Measurements from ENCODE around the gene AZGP1. TPM values are rescaled to one million over a fixed set of nuclear protein-coding genes. Genes with fewer than 3 reads are reported as not detected.
A peak's percentile ranks its signal among the peaks of the same experiment; 100 is the strongest.

AZGP1 gene
- total RNA-seq, 2 experiments from 2014 or later: not detected

GRCh38 chr7:99930376-99930775, 45.5 kb downstream of the AZGP1 start:
- H3K27me3 Mint-ChIP-seq: peaks cover 17% of the 10 kb centered on the region

GRCh38 chr7:99929730-99930053, 46.1 kb downstream of the AZGP1 start:
- Mint-ChIP-seq H3K36me3 (no peaks in the 10 kb centered on the region), H3K27me3 (peaks cover 17% of the 10 kb centered on the region), H3K27ac (peak overlapping the region; percentile 17), H3K9me3 (no peaks in the 10 kb centered on the region), H3K4me3 (peak overlapping the region; percentile 75), H3K4me1 (peaks cover 17% of the 10 kb centered on the region)
- POLR2A ChIA-PET: interaction anchor here (0.6 to 1.7 kb wide), 2 partner anchors 11 to 12 kb away, joined by 3 to 14 read pairs; partner anchors contain the start of gene TRIM4
- ATAC-seq (ENCODE audit: low read depth) (no peak), DNase-seq (no peak)

More at GRCh38 chr7:99930376-99930775, 45.5 kb downstream of the AZGP1 start:
- H3K27ac Mint-ChIP-seq: no peak overlapping the region
- H3K4me1 Mint-ChIP-seq: peaks cover 23% of the 10 kb centered on the region
- no peaks in the 10 kb centered on the region for H3K36me3 Mint-ChIP-seq
- POLR2A ChIA-PET: no interaction called here
- no peak for DNase-seq
- H3K9me3 Mint-ChIP-seq: no peaks in the 10 kb centered on the region
- H3K4me3 Mint-ChIP-seq: no peak overlapping the region
- no peak for ATAC-seq (ENCODE audit: low read depth)

- H3K4me1 Mint-ChIP-seq: peaks cover 17% of the 10 kb centered on the region
- DNase-seq (peak; percentile 64), ATAC-seq (ENCODE audit: low read depth) (peak; percentile 94)
- H3K4me3 Mint-ChIP-seq: peak within 1 kb of the TSS; percentile 75
- H3K9me3 Mint-ChIP-seq: no peaks in the 10 kb centered on the region
- H3K27me3 Mint-ChIP-seq: peaks cover 17% of the 10 kb centered on the region
- H3K36me3 Mint-ChIP-seq: no peaks in the 10 kb centered on the region
- H3K27ac Mint-ChIP-seq: peak within 1 kb of the TSS; percentile 63
- POLR2A ChIA-PET: interaction anchor here (0.6 to 1.7 kb wide), 4 partner anchors 10 to 412 kb away, joined by 3 to 14 read pairs (median 3); partner anchors contain the start of gene TRIM4
Observed at GRCh38 chr7:99928994-99929729, 46.7 kb downstream of the AZGP1 start, which contains the start of gene GJC3. GJC3 (minus strand) TSS chr7:99929620; CDS start chr7:99929620, 0 bp downstream.

- DNase-seq (no peak), ATAC-seq (ENCODE audit: low read depth) (no peak)
- POLR2A ChIA-PET: interaction anchor here (1.7 kb wide), 1 partner anchor 9 kb away, joined by 14 read pairs; the partner anchor contains the start of gene TRIM4
- Mint-ChIP-seq H3K36me3 (no peaks in the 10 kb centered on the region), H3K4me3 (peak overlapping the region; percentile 47), H3K4me1 (peaks cover 17% of the 10 kb centered on the region), H3K27ac (no peak overlapping the region), H3K9me3 (no peaks in the 10 kb centered on the region), H3K27me3 (peaks cover 17% of the 10 kb centered on the region)
Observed at GRCh38 chr7:99928188-99928587, 47.6 kb downstream of the AZGP1 start.

GRCh38 chr7:99927536-99927935, 48.3 kb downstream of the AZGP1 start:
- DNase-seq: no peak
- no peaks in the 10 kb centered on the region for H3K36me3 Mint-ChIP-seq
- no peak overlapping the region for H3K27ac Mint-ChIP-seq
- POLR2A ChIA-PET: no interaction called here
- no peak for ATAC-seq (ENCODE audit: low read depth)
- H3K4me1 Mint-ChIP-seq: peaks cover 17% of the 10 kb centered on the region
- no peak overlapping the region for H3K4me3 Mint-ChIP-seq
- H3K9me3 Mint-ChIP-seq: no peaks in the 10 kb centered on the region
- H3K27me3 Mint-ChIP-seq: peaks cover 17% of the 10 kb centered on the region

- H3K27me3 Mint-ChIP-seq: peaks cover 17% of the 10 kb centered on the region
- H3K4me3 Mint-ChIP-seq: no peak overlapping the region
- DNase-seq (no peak), ATAC-seq (ENCODE audit: low read depth) (no peak)
- H3K4me1 Mint-ChIP-seq: peaks cover 17% of the 10 kb centered on the region
- peaks cover 9% of the 10 kb centered on the region for H3K36me3 Mint-ChIP-seq
- H3K9me3 Mint-ChIP-seq: no peaks in the 10 kb centered on the region
- POLR2A ChIA-PET: no interaction called here
- H3K27ac Mint-ChIP-seq: no peak overlapping the region
Observed at GRCh38 chr7:99926321-99926720, 49.5 kb downstream of the AZGP1 start.

- ATAC-seq (ENCODE audit: low read depth) (no peak), DNase-seq (no peak)
- peaks cover 12% of the 10 kb centered on the region for H3K27me3 Mint-ChIP-seq
- POLR2A ChIA-PET: interaction anchor here (0.9 kb wide), 1 partner anchor 10 kb away, joined by 3 read pairs; no protein-coding TSS in a partner anchor
- no peaks in the 10 kb centered on the region for H3K9me3 Mint-ChIP-seq
- H3K4me3 Mint-ChIP-seq: no peak overlapping the region
- H3K36me3 Mint-ChIP-seq: peaks cover 17% of the 10 kb centered on the region
- no peak overlapping the region for H3K27ac Mint-ChIP-seq
- peaks cover 12% of the 10 kb centered on the region for H3K4me1 Mint-ChIP-seq
Observed at GRCh38 chr7:99923200-99923599, 52.6 kb downstream of the AZGP1 start.

- no peaks in the 10 kb centered on the region for H3K9me3 Mint-ChIP-seq
- peak overlapping the region; percentile 96 for H3K27ac Mint-ChIP-seq
- POLR2A ChIA-PET: interaction anchor here (0.7 to 2.6 kb wide), 7 partner anchors 16 to 447 kb away, joined by 3 to 16 read pairs (median 4); partner anchors contain the start of genes AP4M1, MBLAC1, MCM7 and ZKSCAN1
Observed at GRCh38 chr7:99920149-99920548, 55.7 kb downstream of the AZGP1 start.

GRCh38 chr7:99919814-99920112, 56.1 kb downstream of the AZGP1 start:
- Mint-ChIP-seq H3K27ac (peak overlapping the region; percentile 96), H3K27me3 (no peaks in the 10 kb centered on the region), H3K4me3 (peak overlapping the region; percentile 97), H3K9me3 (no peaks in the 10 kb centered on the region), H3K36me3 (peaks cover 31% of the 10 kb centered on the region), H3K4me1 (peaks cover 38% of the 10 kb centered on the region)
- DNase-seq (no peak), ATAC-seq (ENCODE audit: low read depth) (no peak)
- POLR2A ChIA-PET: interaction anchor here (0.6 to 2.6 kb wide), 18 partner anchors 9 to 446 kb away, joined by 3 to 16 read pairs (median 4); partner anchors contain the start of genes AP4M1, GJC3, LAMTOR4 and MBLAC1

More at GRCh38 chr7:99920149-99920548, 55.7 kb downstream of the AZGP1 start:
- DNase-seq (no peak), ATAC-seq (ENCODE audit: low read depth) (no peak)
- H3K27me3 Mint-ChIP-seq: no peaks in the 10 kb centered on the region
- peaks cover 28% of the 10 kb centered on the region for H3K36me3 Mint-ChIP-seq
- H3K4me3 Mint-ChIP-seq: peak overlapping the region; percentile 97
- H3K4me1 Mint-ChIP-seq: peaks cover 36% of the 10 kb centered on the region

- ATAC-seq (ENCODE audit: low read depth): peak; percentile 98
- H3K36me3 Mint-ChIP-seq: peaks cover 35% of the 10 kb centered on the region
- peaks cover 44% of the 10 kb centered on the region for H3K4me1 Mint-ChIP-seq
- no peaks in the 10 kb centered on the region for H3K27me3 Mint-ChIP-seq
- H3K9me3 Mint-ChIP-seq: no peaks in the 10 kb centered on the region
- peak within 1 kb of the TSS; percentile 96 for H3K27ac Mint-ChIP-seq
- H3K4me3 Mint-ChIP-seq: peak within 1 kb of the TSS; percentile 97
- DNase-seq: peak; percentile 90
- POLR2A ChIA-PET: interaction anchor here (0.6 to 2.6 kb wide), 19 partner anchors 10 to 446 kb away, joined by 3 to 16 read pairs (median 4); partner anchors contain the start of genes AP4M1, COPS6, GJC3 and LAMTOR4
Observed at GRCh38 chr7:99918959-99919813, 56.6 kb downstream of the AZGP1 start, which contains the start of gene TRIM4. TRIM4 (minus strand) TSS chr7:99919530; CDS start chr7:99919401, 129 bp downstream.

Other genes starting within 250 kb of the AZGP1 start
- gene CYP3A7, start 240.8 kb downstream of the AZGP1 start, total RNA-seq: not detected
- not detected for gene CYP3A4, start 191.8 kb downstream of the AZGP1 start, total RNA-seq
- not detected for gene CYP3A43, start 148.0 kb downstream of the AZGP1 start, total RNA-seq
- under 1 TPM; 0.47 to 0.57 TPM for gene OR2AE1, start 99.0 kb downstream of the AZGP1 start, total RNA-seq
- gene TRIM4, start 56.5 kb downstream of the AZGP1 start, total RNA-seq: 10 to 100 TPM; 41.2 to 42.2 TPM
- gene GJC3, start 46.4 kb downstream of the AZGP1 start, total RNA-seq: not detected
- 10 to 100 TPM; 85.5 to 88.8 TPM for gene ZKSCAN1, start 39.6 kb upstream of the AZGP1 start, total RNA-seq
- gene ZSCAN21, start 73.7 kb upstream of the AZGP1 start, total RNA-seq: 10 to 100 TPM in 1 of 2 experiments, 1 to 10 TPM in 1; 9.8 to 10.1 TPM
- gene ZNF3, start 105.7 kb upstream of the AZGP1 start, total RNA-seq: 10 to 100 TPM; 28.0 to 32.6 TPM
- 10 to 100 TPM; 72.4 to 76.7 TPM for gene COPS6, start 112.9 kb upstream of the AZGP1 start, total RNA-seq
- gene MCM7, start 125.4 kb upstream of the AZGP1 start, total RNA-seq: 100 to 1,000 TPM; 278 to 307 TPM
- 10 to 100 TPM; 15.0 to 16.5 TPM for gene AP4M1, start 125.6 kb upstream of the AZGP1 start, total RNA-seq
- 10 to 100 TPM; 63.7 to 65.9 TPM for gene TAF6, start 143.3 kb upstream of the AZGP1 start, total RNA-seq
- gene CNPY4, start 143.6 kb upstream of the AZGP1 start, total RNA-seq: 10 to 100 TPM; 52.4 to 58.3 TPM
- gene MBLAC1, start 150.9 kb upstream of the AZGP1 start, total RNA-seq: 1 to 10 TPM; 4.8 to 6.5 TPM
- 100 to 1,000 TPM; 170 to 175 TPM for gene LAMTOR4, start 172.9 kb upstream of the AZGP1 start, total RNA-seq
- gene TRAPPC14, start 182.7 kb upstream of the AZGP1 start, total RNA-seq: 10 to 100 TPM; 52.0 to 58.4 TPM
- 1 to 10 TPM; 6.7 to 6.9 TPM for gene GAL3ST4, start 192.6 kb upstream of the AZGP1 start, total RNA-seq
- 10 to 100 TPM; 12.6 to 13.0 TPM for gene GPC2, start 201.3 kb upstream of the AZGP1 start, total RNA-seq
- 10 to 100 TPM; 31.1 to 38.8 TPM for gene STAG3, start 201.9 kb upstream of the AZGP1 start, total RNA-seq
- gene PVRIG, start 243.9 kb upstream of the AZGP1 start, total RNA-seq: 10 to 100 TPM; 86.1 to 86.2 TPM